Fibroblast of the aortic adventitia (primary cell): ENCODE data around the gene HHEX. TPM values are rescaled to one million over a fixed set of nuclear protein-coding genes. Genes with fewer than 3 reads are reported as not detected.
"Not testable (repeated sequence)": the region's sequence is repeated elsewhere in the genome, so short reads cannot be mapped to it uniquely, and the experiment has no call there.

Experiments
- DNase-seq: peaks from one replicate; pipeline ENCODE4 v3.0.0-alpha.2; 2010; ENCODE audit warnings: low read depth
- H3K4me3 ChIP-seq: 2 replicates; pipeline ENCODE4 v1.5.1; 2011; ENCODE audit warnings: low read depth, mild to moderate bottlenecking, control low read depth, low read length, moderate library complexity
- CTCF ChIP-seq: IDR thresholded peaks from 2 replicates; pipeline ENCODE4 v1.5.1; 2011; ENCODE audit warnings: mild to moderate bottlenecking, low read length, control low read depth, inconsistent platforms; ENCODE audit not compliant: insufficient read depth
- total RNA-seq: library from RNA; depleted of rRNA; stranded (reverse); fragments of >200 nt; gene quantifications from 2 replicates; pipeline ENCODE4 v1.2.3, GENCODE V29; 2012; ENCODE audit warnings: low replicate concordance

Gene HHEX
- total RNA-seq, result 0.49 and 8.6 TPM in 2 replicates

GRCh38 chr10:92689663-92690210 lies at the start of gene HHEX:
HHEX (plus strand) TSS chr10:92689955; CDS start chr10:92689987, 32 bp downstream.
- TF ChIP-seq CTCF, result no peak
- peak within 1 kb of the TSS; percentile 78 for H3K4me3 ChIP-seq
- peak; percentile 64 for DNase-seq

- DNase-seq, result peak; percentile 81
- no peak overlapping the region for H3K4me3 ChIP-seq
- peak; percentile 16 for TF ChIP-seq CTCF
These were observed 49.6 kb upstream of the HHEX start for GRCh38 chr10:92640107-92640506.

- H3K4me3 ChIP-seq, result no peak overlapping the region
- TF ChIP-seq CTCF, result no peak
- no peak for DNase-seq
These were observed 48.3 kb upstream of the HHEX start for GRCh38 chr10:92641492-92641891.

GRCh38 chr10:92644921-92645320 lies 44.8 kb upstream of the HHEX start:
- peak; percentile 4 for DNase-seq
- no peak overlapping the region for H3K4me3 ChIP-seq
- TF ChIP-seq CTCF, result no peak

GRCh38 chr10:92650864-92651263 lies 38.9 kb upstream of the HHEX start:
- not testable (repeated sequence) for H3K4me3 ChIP-seq, DNase-seq

- no peak for TF ChIP-seq CTCF
- no peak overlapping the region for H3K4me3 ChIP-seq
- DNase-seq, result peak; percentile 11
These were observed 34.3 kb upstream of the HHEX start for GRCh38 chr10:92655426-92655825.

GRCh38 chr10:92656266-92656961 lies 33.3 kb upstream of the HHEX start:
- no peak overlapping the region for H3K4me3 ChIP-seq
- no peak for DNase-seq
- no peak for TF ChIP-seq CTCF
